HepG2 (cell line): ENCODE measurements around the gene GKN1. TPM values are rescaled to one million over a fixed set of nuclear protein-coding genes. Genes with fewer than 3 reads are reported as not detected.

Source experiments
- ATAC-seq: fragments of 200-7000 bp; cut with Tn5 transposase; 3 replicates; pipeline ENCODE4 v1.9.1; 2020; ENCODE audit warnings: mild to moderate bottlenecking, moderate library complexity
- BruUV-seq: library from RNA; stranded (reverse); fragments of 400-500 nt; replicated peaks from 2 replicates; lab custom pipeline; 2021; lab: Mats Ljungman, UMichigan
- CTCF ChIA-PET: fragments of 300-600 bp; formaldehyde crosslinking; extraction: SDS; loops from one replicate; lab custom pipeline; 2021; ENCODE audit warnings: low total read pairs, inconsistent platforms, low intra/inter-chr PET ratio; lab: Yijun Ruan, JAX
- POLR2A ChIA-PET: fragments of 350-600 bp; sonication (Branson Sonifier 250); formaldehyde crosslinking; loops from one replicate; lab custom pipeline; 2020; ENCODE audit warnings: antibody characterized with exemption, inconsistent platforms; lab: Yijun Ruan, JAX
- DNase-seq: peaks from one replicate; pipeline ENCODE4 v3.0.0-alpha.2; 2015; ENCODE audit warnings: low spot score
- FAIRE-seq: peaks from 3 replicates; lab custom pipeline; 2011; peaks lifted over from hg19 to GRCh38; lab: Jason Lieb, UNC
- H2AFZ ChIP-seq: one replicate; pipeline ENCODE4 v1.6.1; 2011; ENCODE audit warnings: low read length, inconsistent platforms
- H3K27ac ChIP-seq: fragments of 300-600 bp; 3 replicates; pipeline ENCODE4 v1.8.0; 2011; ENCODE audit warnings: mixed run types, mild to moderate bottlenecking, mixed read lengths, low read length, inconsistent platforms; ENCODE audit not compliant: insufficient read depth; ENCODE audit errors: extremely low read length
- H3K27me3 ChIP-seq, 2 experiments: fragments of 200-600 bp in 1 of 2; 2 replicates in 1 of 2; 3 replicates in 1 of 2; pipeline versions ENCODE4 v1.6.0 to v1.8.0; 2011; ENCODE audit warnings: low read length in 2 of 2, mild to moderate bottlenecking in 2 of 2, moderate library complexity in 2 of 2, inconsistent platforms in 1 of 2; ENCODE audit not compliant: insufficient read depth in 2 of 2, control insufficient read depth in 1 of 2
- H3K36me3 ChIP-seq, 2 experiments: fragments of 200-600 bp in 1 of 2; replicated peaks in 1 of 2; 2 replicates in 1 of 2; 3 replicates in 1 of 2; pipeline versions ENCODE4 v1.5.1 to v1.8.0; 2011; ENCODE audit warnings: low read length in 2 of 2, inconsistent platforms in 1 of 2; ENCODE audit not compliant: insufficient read depth in 2 of 2, control insufficient read depth in 1 of 2
- H3K4me1 ChIP-seq: 2 replicates; pipeline ENCODE4 v1.5.1; 2012; ENCODE audit warnings: low read length, inconsistent platforms; ENCODE audit not compliant: insufficient read depth
- H3K4me2 ChIP-seq: 2 replicates; pipeline ENCODE4 v1.6.0; 2011; ENCODE audit warnings: low read depth, low read length, inconsistent platforms
- H3K4me3 ChIP-seq, 3 experiments: fragments of 200-600 bp in 1 of 3; sonication (generic), shearing (Covaris generic) in 1 of 3; replicated peaks in 1 of 3; 2 replicates each; pipeline ENCODE4 v1.5.1; 2011 to 2016; ENCODE audit warnings: low read length in 3 of 3, inconsistent platforms in 2 of 3, low read depth in 2 of 3, mild to moderate bottlenecking in 2 of 3, control low read depth in 1 of 3, mixed read lengths in 1 of 3; ENCODE audit not compliant: insufficient read depth in 1 of 3
- H3K79me2 ChIP-seq: one replicate; pipeline ENCODE4 v1.6.1; 2011; ENCODE audit warnings: low read length, inconsistent platforms; ENCODE audit not compliant: insufficient read depth
- H3K9ac ChIP-seq: 2 replicates; pipeline ENCODE4 v1.6.0; 2011; ENCODE audit warnings: mild to moderate bottlenecking, low read depth, low read length, inconsistent platforms; ENCODE audit not compliant: insufficient read depth
- H3K9me3 ChIP-seq: 2 replicates; pipeline ENCODE4 v1.5.1; 2012; ENCODE audit warnings: mild to moderate bottlenecking, low read length
- H4K20me1 ChIP-seq: 2 replicates; pipeline ENCODE4 v1.6.0; 2011; ENCODE audit warnings: inconsistent platforms, mild to moderate bottlenecking, low read length, moderate library complexity; ENCODE audit not compliant: insufficient read depth
- HOXA3 ChIP-seq: sonication (generic); formaldehyde crosslinking; IDR thresholded peaks from 2 replicates; pipeline ENCODE4 v1.5.0; 2020; ENCODE audit warnings: missing genetic modification reagents
- KIAA2018 ChIP-seq: sonication (generic); formaldehyde crosslinking; IDR thresholded peaks from 2 replicates; pipeline ENCODE4 v1.5.0; 2020; ENCODE audit warnings: mild to moderate bottlenecking, missing genetic modification reagents, borderline replicate concordance
- RBM22 ChIP-seq: fragments of 200-400 bp; formaldehyde crosslinking; optimal IDR thresholded peaks from 2 replicates; pipeline ENCODE3; 2017; ENCODE audit warnings: mild to moderate bottlenecking, low read length, moderate library complexity
- TGIF2 ChIP-seq: IDR thresholded peaks from 2 replicates; pipeline ENCODE4 v1.6.1; 2016; ENCODE audit warnings: control low read depth, missing compliant biosample characterization
- ZNF12 ChIP-seq: sonication (generic); formaldehyde crosslinking; IDR thresholded peaks from 2 replicates; pipeline ENCODE4 v1.5.0; 2020; ENCODE audit warnings: missing genetic modification reagents
- ZNF703 ChIP-seq: sonication (generic); formaldehyde crosslinking; IDR thresholded peaks from 2 replicates; pipeline ENCODE4 v1.5.1; 2020; ENCODE audit warnings: missing genetic modification reagents, mild to moderate bottlenecking, moderate library complexity, borderline replicate concordance
- WGBS: methylation state at CpG from one replicate; pipeline ENCODE4 v1.1.6; 2017; ENCODE audit warnings: low lambda C conversion rate; 5-methylcytosine and 5-hydroxymethylcytosine counted together
- in situ Hi-C: cut with HindIII; loops from 2 replicates; pipeline ENCODE4 v1.10.0; 2017; ENCODE audit warnings: low pct_unique_long_range_greater_than_20kb; ENCODE audit not compliant: extremely low pct_ligation_motif_present
- intact Hi-C: fragments of 100-400 bp; cut with micrococcal nuclease; formaldehyde crosslinking; loops from one replicate; pipeline ENCODE4 v1.10.0; 2022; ENCODE audit not compliant: unreplicated experiment
- polyA plus RNA-seq, 8 experiments: library from polyadenylated mRNA; depleted of rRNA in 3 of 8; stranded (reverse) in 7 of 8; unstranded in 1 of 8; fragments of >200 nt; fragmentation: Illumina TruSeq in 4 of 8; extraction: Trizol in 4 of 8; gene quantifications; 2 replicates each; pipeline versions ENCODE4 v1.2.1 to v1.2.3, GENCODE V29; 2011 to 2016; ENCODE audit warnings: low read depth in 4 of 8, missing spikeins in 1 of 8, mixed read lengths in 1 of 8; ENCODE audit not compliant: insufficient read depth in 1 of 8
- total RNA-seq, 5 experiments: library from RNA; depleted of rRNA; stranded (reverse); fragments of >200 nt; fragmentation: Illumina TruSeq; extraction: Trizol; gene quantifications; 2 replicates each; pipeline ENCODE4 v1.2.3, GENCODE V29; 2016; ENCODE audit warnings: low read depth in 1 of 5

GKN1 gene
- total and polyA plus RNA-seq, 2 of the 13 experiments (the other 11 are each of a cell fraction or from before 2014, with no cell fraction given): not detected

GRCh38 chr2:69020496-69021426, 46.3 kb downstream of the GKN1 start:
- no TSS peak for BruUV-seq
- Histone ChIP-seq H3K4me1 (peaks cover 23% of the 10 kb centered on the region), H3K4me2 (no peak overlapping the region), H3K27ac (no peak overlapping the region), H3K9me3 (no peaks in the 10 kb centered on the region), H4K20me1 (no peaks in the 10 kb centered on the region), H3K36me3 (no peaks in the 10 kb centered on the region), H3K27me3 (no peaks in the 10 kb centered on the region), H3K4me3 (no peak overlapping the region), H3K9ac (no peak overlapping the region), H3K79me2 (no peaks in the 10 kb centered on the region), H2AFZ (no peak overlapping the region)
- WGBS: 75% methylated on average over 8 of the region's 8 CpGs
- DNase-seq (no peak), FAIRE-seq (no peak), ATAC-seq (no peak)
- in situ Hi-C loops (no loop called here), intact Hi-C loops (loop anchor here (10.0 kb wide), 1 partner anchor 694 kb away; no protein-coding TSS in a partner anchor)
- POLR2A ChIA-PET: no interaction called here
- no peak for TF ChIP-seq RBM22
- TF ChIP-seq TGIF2 (CRISPR knock-in tag): no peak
- TF ChIP-seq KIAA2018 (CRISPR knock-in tag): no peak
- TF ChIP-seq HOXA3 (CRISPR knock-in tag): no peak
- TF ChIP-seq ZNF703 (CRISPR knock-in tag): no peak
- 0 out of 2 replicates have a peak, but pooled peaks have one; percentile 25 for TF ChIP-seq ZNF12 (CRISPR knock-in tag)
- CTCF ChIA-PET: no interaction called here
